ENCODE results near the gene LAMA4. TPM values are rescaled to one million over a fixed set of nuclear protein-coding genes. Genes with fewer than 3 reads are reported as not detected.

LAMA4 gene
- total RNA-seq, 1 experiment from 2014 or later: 1.1 TPM

DNA sequence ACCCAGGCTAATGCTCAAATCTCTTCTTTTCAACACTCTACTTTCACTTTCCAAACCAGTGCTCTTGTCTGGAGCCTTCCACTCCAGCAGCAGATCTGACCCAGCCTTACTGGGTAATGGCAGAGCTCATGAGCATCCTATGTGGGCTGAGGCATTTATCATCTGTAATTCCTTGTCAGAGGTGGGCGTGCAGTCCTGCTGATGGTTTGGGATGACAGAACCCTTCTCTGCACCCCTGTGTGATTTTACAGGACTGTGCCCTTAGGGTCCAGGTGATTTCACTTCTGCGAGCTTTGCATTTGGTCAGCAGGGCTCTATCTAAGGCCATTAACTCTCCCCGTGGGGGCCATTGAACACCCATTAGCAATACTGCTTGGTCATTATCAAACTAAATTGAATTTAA lies 55.4 kb downstream of the LAMA4 start:
- Histone ChIP-seq H3K4ac (ENCODE audit: low read depth, low read length) (no peak overlapping the region), H3K23me2 (ENCODE audit: insufficient read length, low read depth, low read length, poor library complexity, severe bottlenecking) (no peaks in the 10 kb centered on the region), H2AFZ (ENCODE audit: low read length) (no peak overlapping the region), H3K9me3 (ENCODE audit: control insufficient read depth, low read depth, low read length) (no peaks in the 10 kb centered on the region), H4K91ac (ENCODE audit: insufficient read length, low read depth, low read length) (no peak overlapping the region), H3K23ac (ENCODE audit: insufficient read length, low read depth, low read length) (no peak overlapping the region), H4K8ac (replicated peaks; ENCODE audit: insufficient read length, low read depth, low read length) (no peak overlapping the region), H3K14ac (ENCODE audit: insufficient read depth, low read length) (no peak overlapping the region), H4K20me1 (ENCODE audit: control insufficient read depth, insufficient read depth, insufficient read length) (no peaks in the 10 kb centered on the region), H3T11ph (ENCODE audit: low read length) (no peak overlapping the region), H3K56ac (ENCODE audit: insufficient read length, low read depth, low read length) (no peak overlapping the region), H2BK20ac (ENCODE audit: low read depth, low read length, poor library complexity, severe bottlenecking) (no peak overlapping the region), H2BK5ac (ENCODE audit: insufficient read length, low read length) (no peak overlapping the region), H2BK120ac (ENCODE audit: low read depth, low read length, poor library complexity, severe bottlenecking) (no peak overlapping the region), H2BK15ac (ENCODE audit: low read depth, low read length) (no peak overlapping the region), H3K9ac (ENCODE audit: extremely low read depth, insufficient read length, low read length) (no peak overlapping the region), H2BK12ac (ENCODE audit: insufficient read length, low read depth, low read length) (no peak overlapping the region), H4K5ac (ENCODE audit: insufficient read length, low read depth, low read length) (no peak overlapping the region), H3K4me2 (ENCODE audit: insufficient read depth, insufficient read length, low read length) (no peak overlapping the region), H3K79me2 (ENCODE audit: insufficient read depth, low read length) (no peaks in the 10 kb centered on the region), H3K27ac (ENCODE audit: insufficient read length, low read depth, low read length) (no peak overlapping the region), H3K18ac (ENCODE audit: insufficient read length, low read depth, low read length) (no peak overlapping the region), H3K27me3 (ENCODE audit: insufficient read depth, low read length) (no peaks in the 10 kb centered on the region), H3K4me1 (ENCODE audit: insufficient read depth, low read length) (peaks cover 11% of the 10 kb centered on the region; the same call in 1 of the 2 replicates), H2AK5ac (ENCODE audit: insufficient read length, low read length) (no peak overlapping the region), H3K79me1 (ENCODE audit: insufficient read depth, low read depth, low read length, poor library complexity, severe bottlenecking) (no peaks in the 10 kb centered on the region)
- TF ChIP-seq, protein P1, sequence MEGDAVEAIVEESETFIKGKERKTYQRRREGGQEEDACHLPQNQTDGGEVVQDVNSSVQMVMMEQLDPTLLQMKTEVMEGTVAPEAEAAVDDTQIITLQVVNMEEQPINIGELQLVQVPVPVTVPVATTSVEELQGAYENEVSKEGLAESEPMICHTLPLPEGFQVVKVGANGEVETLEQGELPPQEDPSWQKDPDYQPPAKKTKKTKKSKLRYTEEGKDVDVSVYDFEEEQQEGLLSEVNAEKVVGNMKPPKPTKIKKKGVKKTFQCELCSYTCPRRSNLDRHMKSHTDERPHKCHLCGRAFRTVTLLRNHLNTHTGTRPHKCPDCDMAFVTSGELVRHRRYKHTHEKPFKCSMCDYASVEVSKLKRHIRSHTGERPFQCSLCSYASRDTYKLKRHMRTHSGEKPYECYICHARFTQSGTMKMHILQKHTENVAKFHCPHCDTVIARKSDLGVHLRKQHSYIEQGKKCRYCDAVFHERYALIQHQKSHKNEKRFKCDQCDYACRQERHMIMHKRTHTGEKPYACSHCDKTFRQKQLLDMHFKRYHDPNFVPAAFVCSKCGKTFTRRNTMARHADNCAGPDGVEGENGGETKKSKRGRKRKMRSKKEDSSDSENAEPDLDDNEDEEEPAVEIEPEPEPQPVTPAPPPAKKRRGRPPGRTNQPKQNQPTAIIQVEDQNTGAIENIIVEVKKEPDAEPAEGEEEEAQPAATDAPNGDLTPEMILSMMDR (conservative IDR thresholded peaks at IDR 0.05): no peak
- DNase-seq: peak; percentile 38
- H3K4me1 Mint-ChIP-seq: peaks cover 32 to 33% of the 10 kb centered on the region in 2 experiments
- peaks cover 8% of the 10 kb centered on the region for H3K27me3 Mint-ChIP-seq (ENCODE audit: low read depth)
- peaks cover 7 to 9% of the 10 kb centered on the region in 2 experiments; a peak in 4 of 5 replicates for H3K9me3 Mint-ChIP-seq
- H3K4me3 Mint-ChIP-seq: no peak overlapping the region
- H3K36me3 Mint-ChIP-seq (ENCODE audit: insufficient read depth in 1 of 3, low read depth in 3 of 3): peaks cover 0 to 4% (median 2%) of the 10 kb centered on the region in 3 experiments; a peak in 4 of 7 replicates
- H3K27ac Mint-ChIP-seq: no peak overlapping the region
- WGBS (ENCODE audit: extremely low coverage, insufficient read length, low lambda C conversion rate): no CpG with 5 or more reads among the region's 3 CpGs
